ENCODE data around the gene AK5.

DNA sequence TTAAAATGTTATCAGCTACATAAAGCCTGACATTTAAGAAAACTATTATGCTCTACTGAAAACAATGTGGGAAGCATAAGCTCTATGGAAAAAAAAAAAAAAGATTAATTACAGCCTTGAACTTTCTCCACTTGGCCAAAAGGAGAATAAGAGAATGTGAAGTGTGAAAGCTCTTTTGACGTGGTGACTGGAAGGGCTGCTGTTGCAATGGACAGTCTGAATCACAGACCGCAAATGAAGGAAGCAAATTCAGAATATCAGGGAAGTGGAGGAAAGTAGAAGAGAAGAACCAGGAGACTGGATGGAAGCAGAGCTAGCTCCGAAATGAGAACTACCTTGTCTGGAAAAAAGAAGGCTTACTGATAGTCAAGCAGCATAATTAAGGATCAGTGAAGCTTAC lies 106.8 kb downstream of the AK5 start:
- TF ChIP-seq CTCF (IDR thresholded peaks at IDR 0.05; ENCODE audit: insufficient read depth, low read length, poor library complexity, severe bottlenecking), result no peak
- TF ChIP-seq EZH2phosphoT487 (conservative IDR thresholded peaks at IDR 0.05; ENCODE audit: low read length), result no peak
